HEK293T (cell line): ENCODE measurements around the gene DNPEP.

Experiments
- ARNT ChIP-seq: fragments of 450-650 bp; IDR thresholded peaks from 2 replicates; pipeline ENCODE4 v1.6.1; 2017; ENCODE audit warnings: mild to moderate bottlenecking
- BHLHE40 ChIP-seq: fragments of 450-650 bp; IDR thresholded peaks from 2 replicates; pipeline ENCODE4 v1.6.1; 2016; ENCODE audit warnings: mild to moderate bottlenecking, moderate library complexity, borderline replicate concordance
- CTBP1 ChIP-seq: fragments of 450-650 bp; IDR thresholded peaks from 2 replicates; pipeline ENCODE4 v1.6.1; 2016; ENCODE audit warnings: borderline replicate concordance
- ELF4 ChIP-seq: fragments of 450-650 bp; IDR thresholded peaks from 2 replicates; pipeline ENCODE4 v1.6.1; 2017; ENCODE audit warnings: antibody characterized with exemption
- FOXA1 ChIP-seq: fragments of 450-650 bp; IDR thresholded peaks from 2 replicates; pipeline ENCODE4 v1.6.1; 2016; ENCODE audit warnings: mild to moderate bottlenecking
- FOXK2 ChIP-seq: fragments of 450-650 bp; IDR thresholded peaks from 2 replicates; pipeline ENCODE4 v1.6.1; 2016; ENCODE audit warnings: mild to moderate bottlenecking
- FOXM1 ChIP-seq: fragments of 450-650 bp; IDR thresholded peaks from 2 replicates; pipeline ENCODE4 v1.6.1; 2017; ENCODE audit warnings: mild to moderate bottlenecking, borderline replicate concordance
- L3MBTL2 ChIP-seq: fragments of 450-650 bp; conservative IDR thresholded peaks from 2 replicates; pipeline ENCODE4 v1.6.1; 2016; ENCODE audit warnings: mild to moderate bottlenecking
- LEF1 ChIP-seq: fragments of 450-650 bp; IDR thresholded peaks from 2 replicates; pipeline ENCODE4 v1.6.1; 2017; ENCODE audit warnings: mild to moderate bottlenecking, borderline replicate concordance
- PKNOX1 ChIP-seq: fragments of 450-650 bp; IDR thresholded peaks from 2 replicates; pipeline ENCODE4 v1.6.1; 2016
- SUZ12 ChIP-seq: fragments of 450-650 bp; IDR thresholded peaks from 2 replicates; pipeline ENCODE4 v1.6.1; 2016; ENCODE audit warnings: mild to moderate bottlenecking
- TARDBP ChIP-seq: fragments of 450-650 bp; IDR thresholded peaks from 2 replicates; pipeline ENCODE4 v1.6.1; 2016

GRCh38 chr2:219408631-219409030 is 20.9 kb upstream of the DNPEP start:
- TF ChIP-seq FOXA1 (no peak), ELF4 (no peak), FOXK2 (no peak), L3MBTL2 (no peak), TARDBP (no peak), BHLHE40 (no peak), ARNT (no peak), FOXM1 (no peak), CTBP1 (no peak), LEF1 (no peak), PKNOX1 (no peak), SUZ12 (no peak)
